HepG2 (cell line): Measurements from ENCODE around the gene LCLAT1. TPM values are rescaled to one million over a fixed set of nuclear protein-coding genes. Genes with fewer than 3 reads are reported as not detected.

Experiments
- ATAC-seq: fragments of 200-7000 bp; cut with Tn5 transposase; 3 replicates; pipeline ENCODE4 v1.9.1; 2020; ENCODE audit warnings: mild to moderate bottlenecking, moderate library complexity
- BruUV-seq: library from RNA; stranded (reverse); fragments of 400-500 nt; replicated peaks from 2 replicates; lab custom pipeline; 2021; lab: Mats Ljungman, UMichigan
- CTCF ChIA-PET: fragments of 300-600 bp; formaldehyde crosslinking; extraction: SDS; loops from one replicate; lab custom pipeline; 2021; ENCODE audit warnings: low total read pairs, inconsistent platforms, low intra/inter-chr PET ratio; lab: Yijun Ruan, JAX
- POLR2A ChIA-PET: fragments of 350-600 bp; sonication (Branson Sonifier 250); formaldehyde crosslinking; loops from one replicate; lab custom pipeline; 2020; ENCODE audit warnings: antibody characterized with exemption, inconsistent platforms; lab: Yijun Ruan, JAX
- DNase-seq: peaks from one replicate; pipeline ENCODE4 v3.0.0-alpha.2; 2015; ENCODE audit warnings: low spot score
- FAIRE-seq: peaks from 3 replicates; lab custom pipeline; 2011; peaks lifted over from hg19 to GRCh38; lab: Jason Lieb, UNC
- H2AFZ ChIP-seq: one replicate; pipeline ENCODE4 v1.6.1; 2011; ENCODE audit warnings: low read length, inconsistent platforms
- H3K27ac ChIP-seq: fragments of 300-600 bp; 3 replicates; pipeline ENCODE4 v1.8.0; 2011; ENCODE audit warnings: mixed run types, mild to moderate bottlenecking, mixed read lengths, low read length, inconsistent platforms; ENCODE audit not compliant: insufficient read depth; ENCODE audit errors: extremely low read length
- H3K27me3 ChIP-seq, 2 experiments: fragments of 200-600 bp in 1 of 2; 2 replicates in 1 of 2; 3 replicates in 1 of 2; pipeline versions ENCODE4 v1.6.0 to v1.8.0; 2011; ENCODE audit warnings: low read length in 2 of 2, mild to moderate bottlenecking in 2 of 2, moderate library complexity in 2 of 2, inconsistent platforms in 1 of 2; ENCODE audit not compliant: insufficient read depth in 2 of 2, control insufficient read depth in 1 of 2
- H3K36me3 ChIP-seq, 2 experiments: fragments of 200-600 bp in 1 of 2; replicated peaks in 1 of 2; 2 replicates in 1 of 2; 3 replicates in 1 of 2; pipeline versions ENCODE4 v1.5.1 to v1.8.0; 2011; ENCODE audit warnings: low read length in 2 of 2, inconsistent platforms in 1 of 2; ENCODE audit not compliant: insufficient read depth in 2 of 2, control insufficient read depth in 1 of 2
- H3K4me1 ChIP-seq: 2 replicates; pipeline ENCODE4 v1.5.1; 2012; ENCODE audit warnings: low read length, inconsistent platforms; ENCODE audit not compliant: insufficient read depth
- H3K4me2 ChIP-seq: 2 replicates; pipeline ENCODE4 v1.6.0; 2011; ENCODE audit warnings: low read depth, low read length, inconsistent platforms
- H3K4me3 ChIP-seq, 3 experiments: fragments of 200-600 bp in 1 of 3; sonication (generic), shearing (Covaris generic) in 1 of 3; replicated peaks in 1 of 3; 2 replicates each; pipeline ENCODE4 v1.5.1; 2011 to 2016; ENCODE audit warnings: low read length in 3 of 3, inconsistent platforms in 2 of 3, low read depth in 2 of 3, mild to moderate bottlenecking in 2 of 3, control low read depth in 1 of 3, mixed read lengths in 1 of 3; ENCODE audit not compliant: insufficient read depth in 1 of 3
- H3K79me2 ChIP-seq: one replicate; pipeline ENCODE4 v1.6.1; 2011; ENCODE audit warnings: low read length, inconsistent platforms; ENCODE audit not compliant: insufficient read depth
- H3K9ac ChIP-seq: 2 replicates; pipeline ENCODE4 v1.6.0; 2011; ENCODE audit warnings: mild to moderate bottlenecking, low read depth, low read length, inconsistent platforms; ENCODE audit not compliant: insufficient read depth
- H3K9me3 ChIP-seq: 2 replicates; pipeline ENCODE4 v1.5.1; 2012; ENCODE audit warnings: mild to moderate bottlenecking, low read length
- H4K20me1 ChIP-seq: 2 replicates; pipeline ENCODE4 v1.6.0; 2011; ENCODE audit warnings: inconsistent platforms, mild to moderate bottlenecking, low read length, moderate library complexity; ENCODE audit not compliant: insufficient read depth
- HINFP ChIP-seq: sonication (generic); formaldehyde crosslinking; IDR thresholded peaks from 2 replicates; pipeline ENCODE4 v1.4.0; 2020; ENCODE audit warnings: low read depth, mild to moderate bottlenecking, missing genetic modification reagents
- MAFF ChIP-seq: IDR thresholded peaks from 2 replicates; pipeline ENCODE4 v1.6.1; 2011; ENCODE audit warnings: low read depth, low read length, improper control_type of control experiment
- MAFK ChIP-seq, 2 experiments: IDR thresholded peaks in 1 of 2; conservative IDR thresholded peaks in 1 of 2; 2 replicates each; pipeline ENCODE4 v1.6.1; 2011; ENCODE audit warnings: improper control_type of control experiment in 2 of 2, low read length in 2 of 2
- SNAPC5 ChIP-seq: sonication (generic); formaldehyde crosslinking; IDR thresholded peaks from 2 replicates; pipeline ENCODE4 v1.8.1; 2023; ENCODE audit warnings: mild to moderate bottlenecking, missing genetic modification reagents, borderline replicate concordance
- SP4 ChIP-seq: sonication (generic); formaldehyde crosslinking; IDR thresholded peaks from 2 replicates; pipeline ENCODE4 v1.8.1; 2023; ENCODE audit warnings: mild to moderate bottlenecking, missing genetic modification reagents
- ZNF430 ChIP-seq: sonication (generic); formaldehyde crosslinking; IDR thresholded peaks from 2 replicates; pipeline ENCODE4 v1.9.0; 2021; ENCODE audit warnings: mild to moderate bottlenecking, missing genetic modification reagents
- ZNF530 ChIP-seq: sonication (generic); formaldehyde crosslinking; IDR thresholded peaks from 2 replicates; pipeline ENCODE4 v1.5.0; 2020; ENCODE audit warnings: low read depth, mild to moderate bottlenecking, missing genetic modification reagents
- WGBS: methylation state at CpG from one replicate; pipeline ENCODE4 v1.1.6; 2017; ENCODE audit warnings: low lambda C conversion rate; 5-methylcytosine and 5-hydroxymethylcytosine counted together
- in situ Hi-C: cut with HindIII; loops from 2 replicates; pipeline ENCODE4 v1.10.0; 2017; ENCODE audit warnings: low pct_unique_long_range_greater_than_20kb; ENCODE audit not compliant: extremely low pct_ligation_motif_present
- intact Hi-C: fragments of 100-400 bp; cut with micrococcal nuclease; formaldehyde crosslinking; loops from one replicate; pipeline ENCODE4 v1.10.0; 2022; ENCODE audit not compliant: unreplicated experiment
- polyA plus RNA-seq, 8 experiments: library from polyadenylated mRNA; depleted of rRNA in 3 of 8; stranded (reverse) in 7 of 8; unstranded in 1 of 8; fragments of >200 nt; fragmentation: Illumina TruSeq in 4 of 8; extraction: Trizol in 4 of 8; gene quantifications; 2 replicates each; pipeline versions ENCODE4 v1.2.1 to v1.2.3, GENCODE V29; 2011 to 2016; ENCODE audit warnings: low read depth in 4 of 8, missing spikeins in 1 of 8, mixed read lengths in 1 of 8; ENCODE audit not compliant: insufficient read depth in 1 of 8
- total RNA-seq, 5 experiments: library from RNA; depleted of rRNA; stranded (reverse); fragments of >200 nt; fragmentation: Illumina TruSeq; extraction: Trizol; gene quantifications; 2 replicates each; pipeline ENCODE4 v1.2.3, GENCODE V29; 2016; ENCODE audit warnings: low read depth in 1 of 5
- TF ChIP-seq, protein P1 (sequence below): sonication (generic); formaldehyde crosslinking; IDR thresholded peaks from one replicate; pipeline ENCODE4 v1.5.1; 2020; ENCODE audit warnings: mild to moderate bottlenecking, missing genetic modification reagents; ENCODE audit errors: not compliant biosample characterization
- TF ChIP-seq, protein P2 (sequence below): sonication (generic); formaldehyde crosslinking; IDR thresholded peaks from 2 replicates; pipeline ENCODE4 v1.4.0; 2020; ENCODE audit warnings: missing genetic modification reagents
- TF ChIP-seq, protein P3 (sequence below): sonication (generic); formaldehyde crosslinking; IDR thresholded peaks from 2 replicates; pipeline ENCODE4 v1.5.1; 2020; ENCODE audit warnings: mild to moderate bottlenecking, missing genetic modification reagents, moderate library complexity

Gene LCLAT1
- total and polyA plus RNA-seq, 2 of the 13 experiments (the other 11 are each of a cell fraction or from before 2014, with no cell fraction given): 18.0 to 28.0 TPM

GRCh38 chr2:30548386-30548785 is 101.3 kb downstream of the LCLAT1 start (continued):
- TF ChIP-seq, protein P1, sequence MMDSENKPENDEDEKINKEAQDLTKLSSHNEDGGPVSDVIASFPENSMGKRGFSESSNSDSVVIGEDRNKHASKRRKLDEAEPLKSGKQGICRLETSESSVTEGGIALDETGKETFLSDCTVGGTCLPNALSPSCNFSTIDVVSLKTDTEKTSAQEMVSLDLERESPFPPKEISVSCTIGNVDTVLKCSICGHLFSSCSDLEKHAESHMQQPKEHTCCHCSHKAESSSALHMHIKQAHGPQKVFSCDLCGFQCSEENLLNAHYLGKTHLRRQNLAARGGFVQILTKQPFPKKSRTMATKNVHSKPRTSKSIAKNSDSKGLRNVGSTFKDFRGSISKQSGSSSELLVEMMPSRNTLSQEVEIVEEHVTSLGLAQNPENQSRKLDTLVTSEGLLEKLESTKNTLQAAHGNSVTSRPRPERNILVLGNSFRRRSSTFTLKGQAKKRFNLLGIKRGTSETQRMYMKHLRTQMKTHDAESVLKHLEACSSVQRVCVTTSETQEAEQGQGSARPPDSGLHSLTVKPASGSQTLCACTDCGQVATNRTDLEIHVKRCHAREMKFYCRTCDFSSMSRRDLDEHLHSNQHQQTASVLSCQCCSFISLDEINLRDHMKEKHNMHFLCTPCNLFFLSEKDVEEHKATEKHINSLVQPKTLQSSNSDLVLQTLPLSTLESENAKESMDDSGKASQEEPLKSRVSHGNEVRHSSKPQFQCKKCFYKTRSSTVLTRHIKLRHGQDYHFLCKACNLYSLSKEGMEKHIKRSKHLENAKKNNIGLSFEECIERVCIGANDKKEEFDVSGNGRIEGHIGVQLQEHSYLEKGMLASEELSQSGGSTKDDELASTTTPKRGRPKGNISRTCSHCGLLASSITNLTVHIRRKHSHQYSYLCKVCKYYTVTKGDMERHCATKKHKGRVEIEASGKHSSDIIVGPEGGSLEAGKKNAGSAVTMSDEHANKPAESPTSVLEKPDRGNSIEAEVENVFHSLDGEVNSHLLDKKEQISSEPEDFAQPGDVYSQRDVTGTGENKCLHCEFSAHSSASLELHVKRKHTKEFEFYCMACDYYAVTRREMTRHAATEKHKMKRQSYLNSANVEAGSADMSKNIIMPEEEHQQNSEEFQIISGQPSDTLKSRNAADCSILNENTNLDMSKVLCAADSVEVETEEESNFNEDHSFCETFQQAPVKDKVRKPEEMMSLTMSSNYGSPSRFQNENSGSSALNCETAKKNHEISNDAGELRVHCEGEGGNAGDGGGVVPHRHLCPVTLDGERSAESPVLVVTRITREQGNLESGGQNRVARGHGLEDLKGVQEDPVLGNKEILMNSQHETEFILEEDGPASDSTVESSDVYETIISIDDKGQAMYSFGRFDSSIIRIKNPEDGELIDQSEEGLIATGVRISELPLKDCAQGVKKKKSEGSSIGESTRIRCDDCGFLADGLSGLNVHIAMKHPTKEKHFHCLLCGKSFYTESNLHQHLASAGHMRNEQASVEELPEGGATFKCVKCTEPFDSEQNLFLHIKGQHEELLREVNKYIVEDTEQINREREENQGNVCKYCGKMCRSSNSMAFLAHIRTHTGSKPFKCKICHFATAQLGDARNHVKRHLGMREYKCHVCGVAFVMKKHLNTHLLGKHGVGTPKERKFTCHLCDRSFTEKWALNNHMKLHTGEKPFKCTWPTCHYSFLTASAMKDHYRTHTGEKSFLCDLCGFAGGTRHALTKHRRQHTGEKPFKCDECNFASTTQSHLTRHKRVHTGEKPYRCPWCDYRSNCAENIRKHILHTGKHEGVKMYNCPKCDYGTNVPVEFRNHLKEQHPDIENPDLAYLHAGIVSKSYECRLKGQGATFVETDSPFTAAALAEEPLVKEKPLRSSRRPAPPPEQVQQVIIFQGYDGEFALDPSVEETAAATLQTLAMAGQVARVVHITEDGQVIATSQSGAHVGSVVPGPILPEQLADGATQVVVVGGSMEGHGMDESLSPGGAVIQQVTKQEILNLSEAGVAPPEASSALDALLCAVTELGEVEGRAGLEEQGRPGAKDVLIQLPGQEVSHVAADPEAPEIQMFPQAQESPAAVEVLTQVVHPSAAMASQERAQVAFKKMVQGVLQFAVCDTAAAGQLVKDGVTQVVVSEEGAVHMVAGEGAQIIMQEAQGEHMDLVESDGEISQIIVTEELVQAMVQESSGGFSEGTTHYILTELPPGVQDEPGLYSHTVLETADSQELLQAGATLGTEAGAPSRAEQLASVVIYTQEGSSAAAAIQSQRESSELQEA (CRISPR knock-in tag): no peak
- no peak for TF ChIP-seq ZNF530 (CRISPR knock-in tag)

DNA sequence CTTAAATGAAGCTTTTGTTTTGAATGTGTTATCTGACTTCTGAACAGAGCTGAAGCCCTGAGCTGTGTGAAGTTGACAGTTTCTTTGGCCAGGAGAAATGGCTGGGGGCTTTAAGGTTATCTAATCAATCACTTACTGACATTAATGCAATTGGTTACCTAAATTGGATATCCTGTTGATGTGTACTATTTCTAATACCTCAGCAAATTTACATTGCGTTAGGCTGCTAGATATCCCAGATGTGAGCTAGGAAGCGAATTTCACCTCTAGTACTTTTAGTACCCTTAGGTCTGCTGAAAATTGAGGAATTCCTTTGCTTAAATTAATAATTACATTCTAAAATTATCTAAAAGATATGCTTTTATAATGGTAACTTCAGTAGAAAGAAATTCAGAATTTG is 102.0 kb downstream of the LCLAT1 start:
- ChIA-PET CTCF (no interaction called here), POLR2A (no interaction called here)
- no peak for FAIRE-seq
- Histone ChIP-seq H3K4me3 (no peak overlapping the region), H3K79me2 (no peaks in the 10 kb centered on the region), H3K27me3 (no peaks in the 10 kb centered on the region), H3K4me1 (peaks cover 5% of the 10 kb centered on the region), H3K4me2 (no peak overlapping the region), H3K9me3 (peaks cover 7% of the 10 kb centered on the region; the same call in 1 of the 2 replicates), H3K36me3 (no peaks in the 10 kb centered on the region; a peak in 1 of 5 replicates), H4K20me1 (no peaks in the 10 kb centered on the region), H3K27ac (no peak overlapping the region), H3K9ac (no peak overlapping the region), H2AFZ (no peak overlapping the region)
- intact Hi-C loops (no loop called here), in situ Hi-C loops (no loop called here)
- no peak for TF ChIP-seq ZNF430
- TF ChIP-seq, protein P2, sequence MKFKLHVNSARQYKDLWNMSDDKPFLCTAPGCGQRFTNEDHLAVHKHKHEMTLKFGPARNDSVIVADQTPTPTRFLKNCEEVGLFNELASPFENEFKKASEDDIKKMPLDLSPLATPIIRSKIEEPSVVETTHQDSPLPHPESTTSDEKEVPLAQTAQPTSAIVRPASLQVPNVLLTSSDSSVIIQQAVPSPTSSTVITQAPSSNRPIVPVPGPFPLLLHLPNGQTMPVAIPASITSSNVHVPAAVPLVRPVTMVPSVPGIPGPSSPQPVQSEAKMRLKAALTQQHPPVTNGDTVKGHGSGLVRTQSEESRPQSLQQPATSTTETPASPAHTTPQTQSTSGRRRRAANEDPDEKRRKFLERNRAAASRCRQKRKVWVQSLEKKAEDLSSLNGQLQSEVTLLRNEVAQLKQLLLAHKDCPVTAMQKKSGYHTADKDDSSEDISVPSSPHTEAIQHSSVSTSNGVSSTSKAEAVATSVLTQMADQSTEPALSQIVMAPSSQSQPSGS: no peak
- TF ChIP-seq MAFF: peak; percentile 73
- TF ChIP-seq, protein P3, sequence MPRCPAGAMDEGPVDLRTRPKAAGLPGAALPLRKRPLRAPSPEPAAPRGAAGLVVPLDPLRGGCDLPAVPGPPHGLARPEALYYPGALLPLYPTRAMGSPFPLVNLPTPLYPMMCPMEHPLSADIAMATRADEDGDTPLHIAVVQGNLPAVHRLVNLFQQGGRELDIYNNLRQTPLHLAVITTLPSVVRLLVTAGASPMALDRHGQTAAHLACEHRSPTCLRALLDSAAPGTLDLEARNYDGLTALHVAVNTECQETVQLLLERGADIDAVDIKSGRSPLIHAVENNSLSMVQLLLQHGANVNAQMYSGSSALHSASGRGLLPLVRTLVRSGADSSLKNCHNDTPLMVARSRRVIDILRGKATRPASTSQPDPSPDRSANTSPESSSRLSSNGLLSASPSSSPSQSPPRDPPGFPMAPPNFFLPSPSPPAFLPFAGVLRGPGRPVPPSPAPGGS (CRISPR knock-in tag): no peak
- TF ChIP-seq HINFP (CRISPR knock-in tag): no peak
- no peak for TF ChIP-seq SNAPC5 (CRISPR knock-in tag)
- TF ChIP-seq SP4 (CRISPR knock-in tag): no peak
- TF ChIP-seq MAFK (conservative IDR thresholded peaks at IDR 0.05 in 1 of 2, IDR thresholded peaks at IDR 0.05 in 1 of 2; ENCODE audit: low read length in 2 of 2): peak; percentile 79 to 82
- 98% methylated on average over 2 of the region's 2 CpGs for WGBS
- ATAC-seq: no peak
- no TSS peak for BruUV-seq
- no peak for DNase-seq
